GM12874 (cell line): Measurements from ENCODE around the gene EVI5.

Source experiments
- CTCF ChIP-seq: IDR thresholded peaks from 2 replicates; pipeline ENCODE4 v1.5.1; 2011; ENCODE audit warnings: low read depth, mild to moderate bottlenecking, control low read depth, low read length, moderate library complexity; ENCODE audit not compliant: insufficient read depth

EVI5 gene

DNA sequence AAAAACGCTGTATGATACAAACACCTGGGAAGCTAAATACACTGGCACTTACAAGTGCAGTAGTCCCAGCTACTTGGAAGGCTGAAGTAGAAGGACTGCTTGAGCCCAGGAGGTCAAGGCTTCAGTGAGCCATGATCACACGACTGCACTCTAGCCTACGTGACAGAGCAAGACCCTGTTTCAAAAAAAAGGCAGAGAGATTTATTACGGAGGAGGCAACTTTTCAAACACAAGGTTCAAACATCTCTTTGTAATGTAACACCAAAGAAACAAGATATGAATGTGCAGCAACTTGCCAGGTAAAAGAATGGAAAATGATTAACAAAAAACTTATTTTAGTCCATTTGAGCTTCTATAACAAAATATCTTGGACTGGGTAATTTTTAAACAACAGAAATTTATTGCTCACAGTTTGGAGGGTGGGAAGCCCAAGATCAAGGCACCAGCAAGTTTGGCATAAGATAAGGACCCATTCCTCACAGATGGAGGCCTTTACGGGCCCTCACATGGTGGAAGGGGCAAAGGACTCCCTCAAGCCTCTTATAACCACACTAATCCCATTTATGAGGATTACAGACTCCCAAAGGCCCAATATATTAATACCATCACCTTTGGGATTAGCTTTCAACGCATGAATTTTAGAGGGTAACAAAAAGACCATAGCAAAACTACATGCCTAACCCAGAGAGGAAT is 73.3 kb downstream of the EVI5 start:
- TF ChIP-seq CTCF: no peak

- TF ChIP-seq CTCF: no peak
Measured at GRCh38 chr1:92709738-92710137, 75.2 kb downstream of the EVI5 start.

DNA sequence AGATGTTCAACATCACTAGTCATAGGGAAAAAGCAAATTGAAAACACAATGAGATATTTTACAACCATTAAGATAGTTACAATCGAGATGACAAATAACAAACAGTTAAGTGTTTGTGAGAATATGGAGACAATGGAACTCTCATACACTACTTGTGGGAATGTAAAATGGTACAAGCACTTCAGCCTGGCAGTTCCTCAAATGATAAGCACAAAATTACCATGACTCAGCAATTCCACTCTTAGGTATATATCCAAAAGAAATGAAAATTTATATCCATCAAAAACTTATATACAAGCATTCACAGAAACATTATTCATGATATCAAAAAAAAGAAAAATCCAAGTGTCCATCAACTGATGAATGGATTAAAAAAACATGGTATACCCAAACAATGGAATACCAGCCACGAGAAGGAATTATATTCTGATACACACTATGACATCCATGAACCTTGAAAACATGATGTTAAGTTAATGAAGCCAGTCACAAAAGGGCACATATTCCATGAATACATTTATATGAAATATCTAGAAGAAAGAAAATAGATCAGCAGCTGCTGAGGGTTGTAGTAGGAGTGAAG is 76.4 kb downstream of the EVI5 start:
- no peak for TF ChIP-seq CTCF

GRCh38 chr1:92707709-92708108 is 77.2 kb downstream of the EVI5 start:
- TF ChIP-seq CTCF: no peak

DNA sequence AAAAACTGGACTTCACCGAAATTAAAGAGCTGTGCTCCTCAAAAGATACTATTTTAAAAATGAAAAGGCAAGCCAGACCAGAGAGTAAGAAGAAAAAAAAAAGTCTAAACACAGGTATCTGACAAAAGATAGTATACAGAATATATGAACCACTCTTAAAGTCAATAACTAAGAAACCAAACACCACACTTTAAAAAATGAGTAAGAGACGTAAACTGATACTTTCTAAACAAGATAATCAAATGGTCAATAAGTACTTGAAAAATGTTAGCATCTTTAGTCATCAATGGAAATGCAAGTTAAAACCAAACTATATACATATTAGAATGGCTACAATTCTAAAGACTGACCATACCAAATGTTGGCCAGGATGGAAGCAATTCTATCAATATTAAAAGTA is 77.6 kb downstream of the EVI5 start:
- TF ChIP-seq CTCF: no peak

- TF ChIP-seq CTCF: no peak
Measured at GRCh38 chr1:92705446-92705845, 79.5 kb downstream of the EVI5 start.

GRCh38 chr1:92701147-92701546 is 83.8 kb downstream of the EVI5 start:
- no peak for TF ChIP-seq CTCF
